Activated naive CD4-positive, alpha-beta T cell treated with Interleukin-2 at 50 U/mL for 16 hours (primary cell): ENCODE results near the gene ABCC9.
"Not testable (repeated sequence)": the region's sequence is repeated elsewhere in the genome, so short reads cannot be mapped to it uniquely, and the experiment has no call there.

ENCODE experiments used
- DNase-seq: peaks from one replicate; pipeline ENCODE4 v3.0.0-alpha.2; 2020

Gene ABCC9

GRCh38 chr12:21929972-21930371 is 11.3 kb downstream of the ABCC9 start:
- DNase-seq = not testable (repeated sequence)

GRCh38 chr12:21925296-21925913 is 15.8 kb downstream of the ABCC9 start:
- DNase-seq = no peak

GRCh38 chr12:21921436-21921835 is 19.8 kb downstream of the ABCC9 start:
- DNase-seq = no peak

- no peak for DNase-seq
Measured at GRCh38 chr12:21918456-21918855, 22.8 kb downstream of the ABCC9 start.

GRCh38 chr12:21913823-21914222 is 27.4 kb downstream of the ABCC9 start:
- no peak for DNase-seq

GRCh38 chr12:21912318-21912717 is 28.9 kb downstream of the ABCC9 start:
- DNase-seq = no peak

GRCh38 chr12:21911832-21912231 is 29.4 kb downstream of the ABCC9 start:
- no peak for DNase-seq

- DNase-seq = no peak
Measured at GRCh38 chr12:21910657-21911056, 30.6 kb downstream of the ABCC9 start.

GRCh38 chr12:21907948-21908837 is 33.0 kb downstream of the ABCC9 start:
- DNase-seq = no peak

GRCh38 chr12:21906919-21907493 is 34.2 kb downstream of the ABCC9 start:
- DNase-seq = no peak

GRCh38 chr12:21899532-21899931 is 41.7 kb downstream of the ABCC9 start:
- not testable (repeated sequence) for DNase-seq

GRCh38 chr12:21895651-21896050 is 45.6 kb downstream of the ABCC9 start:
- DNase-seq = no peak

GRCh38 chr12:21894792-21895595 is 46.2 kb downstream of the ABCC9 start:
- no peak for DNase-seq

- DNase-seq = no peak
Measured at GRCh38 chr12:21893924-21894323, 47.3 kb downstream of the ABCC9 start.

- DNase-seq = no peak
Measured at GRCh38 chr12:21892341-21892740, 48.9 kb downstream of the ABCC9 start.

- DNase-seq = no peak
Measured at GRCh38 chr12:21891751-21892217, 49.4 kb downstream of the ABCC9 start.

GRCh38 chr12:21888276-21888863 is 52.9 kb downstream of the ABCC9 start:
- DNase-seq = no peak

GRCh38 chr12:21884936-21885335 is 56.3 kb downstream of the ABCC9 start:
- DNase-seq = no peak

GRCh38 chr12:21882635-21883034 is 58.6 kb downstream of the ABCC9 start:
- no peak for DNase-seq

GRCh38 chr12:21881965-21882364 is 59.3 kb downstream of the ABCC9 start:
- DNase-seq = no peak

- no peak for DNase-seq
Measured at GRCh38 chr12:21879312-21879711, 61.9 kb downstream of the ABCC9 start.

- DNase-seq = no peak
Measured at GRCh38 chr12:21877293-21877982, 63.8 kb downstream of the ABCC9 start.
